ENCODE measurements around the gene CDK3.

DNA sequence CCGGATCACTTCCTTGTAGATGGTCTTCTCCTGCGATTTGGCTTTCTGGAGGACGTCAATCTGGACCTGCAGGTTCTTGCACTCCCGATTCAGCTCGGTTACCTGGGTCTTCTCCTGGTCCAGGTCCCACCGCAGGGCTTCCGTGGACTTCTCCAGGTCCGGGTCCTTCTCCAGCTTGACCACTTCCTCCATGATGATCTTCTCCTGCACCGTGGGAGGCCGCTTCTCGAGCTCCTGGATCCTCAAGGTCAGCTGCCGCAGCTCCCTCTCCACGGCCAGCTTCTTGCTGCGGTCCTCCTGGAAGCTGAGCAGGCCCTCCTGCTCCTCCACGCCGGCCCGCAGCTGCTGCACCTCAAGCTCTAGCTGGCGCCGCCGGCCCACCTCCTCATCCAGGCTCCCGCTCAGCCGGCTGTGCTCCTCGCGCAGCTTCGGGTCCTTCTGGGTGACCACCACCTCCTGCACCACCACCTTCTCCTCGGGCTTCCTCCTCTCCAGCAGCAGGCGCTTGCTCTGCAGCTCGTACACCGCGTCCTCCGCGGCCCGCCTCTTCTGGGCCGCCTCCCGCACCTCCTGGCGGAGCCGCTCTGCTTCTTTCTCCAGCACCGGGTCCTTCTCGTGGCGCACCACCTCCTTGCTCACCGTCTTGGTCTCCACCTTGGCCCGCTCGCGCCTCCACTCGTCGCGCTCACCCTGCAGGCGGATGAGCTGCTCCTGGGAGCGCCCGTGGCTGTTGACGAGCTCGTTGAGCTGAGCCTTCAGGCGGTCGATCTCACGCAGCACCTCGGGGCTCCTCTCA is 8.2 kb downstream of the CDK3 start:
- TF ChIP-seq, protein P1, sequence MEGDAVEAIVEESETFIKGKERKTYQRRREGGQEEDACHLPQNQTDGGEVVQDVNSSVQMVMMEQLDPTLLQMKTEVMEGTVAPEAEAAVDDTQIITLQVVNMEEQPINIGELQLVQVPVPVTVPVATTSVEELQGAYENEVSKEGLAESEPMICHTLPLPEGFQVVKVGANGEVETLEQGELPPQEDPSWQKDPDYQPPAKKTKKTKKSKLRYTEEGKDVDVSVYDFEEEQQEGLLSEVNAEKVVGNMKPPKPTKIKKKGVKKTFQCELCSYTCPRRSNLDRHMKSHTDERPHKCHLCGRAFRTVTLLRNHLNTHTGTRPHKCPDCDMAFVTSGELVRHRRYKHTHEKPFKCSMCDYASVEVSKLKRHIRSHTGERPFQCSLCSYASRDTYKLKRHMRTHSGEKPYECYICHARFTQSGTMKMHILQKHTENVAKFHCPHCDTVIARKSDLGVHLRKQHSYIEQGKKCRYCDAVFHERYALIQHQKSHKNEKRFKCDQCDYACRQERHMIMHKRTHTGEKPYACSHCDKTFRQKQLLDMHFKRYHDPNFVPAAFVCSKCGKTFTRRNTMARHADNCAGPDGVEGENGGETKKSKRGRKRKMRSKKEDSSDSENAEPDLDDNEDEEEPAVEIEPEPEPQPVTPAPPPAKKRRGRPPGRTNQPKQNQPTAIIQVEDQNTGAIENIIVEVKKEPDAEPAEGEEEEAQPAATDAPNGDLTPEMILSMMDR (IDR thresholded peaks at IDR 0.05; ENCODE audit: low read length) = no peak
- TF ChIP-seq EZH2 (IDR thresholded peaks at IDR 0.05; ENCODE audit: borderline replicate concordance, low read length) = no peak
